ENCODE measurements around the gene KIF18B. TPM values are rescaled to one million over a fixed set of nuclear protein-coding genes. Genes with fewer than 3 reads are reported as not detected.

Gene KIF18B
- total and polyA plus RNA-seq, 2 donors (not counting 1 experiment from before 2014, with no cell fraction given): 0.44 to 0.48 TPM

DNA sequence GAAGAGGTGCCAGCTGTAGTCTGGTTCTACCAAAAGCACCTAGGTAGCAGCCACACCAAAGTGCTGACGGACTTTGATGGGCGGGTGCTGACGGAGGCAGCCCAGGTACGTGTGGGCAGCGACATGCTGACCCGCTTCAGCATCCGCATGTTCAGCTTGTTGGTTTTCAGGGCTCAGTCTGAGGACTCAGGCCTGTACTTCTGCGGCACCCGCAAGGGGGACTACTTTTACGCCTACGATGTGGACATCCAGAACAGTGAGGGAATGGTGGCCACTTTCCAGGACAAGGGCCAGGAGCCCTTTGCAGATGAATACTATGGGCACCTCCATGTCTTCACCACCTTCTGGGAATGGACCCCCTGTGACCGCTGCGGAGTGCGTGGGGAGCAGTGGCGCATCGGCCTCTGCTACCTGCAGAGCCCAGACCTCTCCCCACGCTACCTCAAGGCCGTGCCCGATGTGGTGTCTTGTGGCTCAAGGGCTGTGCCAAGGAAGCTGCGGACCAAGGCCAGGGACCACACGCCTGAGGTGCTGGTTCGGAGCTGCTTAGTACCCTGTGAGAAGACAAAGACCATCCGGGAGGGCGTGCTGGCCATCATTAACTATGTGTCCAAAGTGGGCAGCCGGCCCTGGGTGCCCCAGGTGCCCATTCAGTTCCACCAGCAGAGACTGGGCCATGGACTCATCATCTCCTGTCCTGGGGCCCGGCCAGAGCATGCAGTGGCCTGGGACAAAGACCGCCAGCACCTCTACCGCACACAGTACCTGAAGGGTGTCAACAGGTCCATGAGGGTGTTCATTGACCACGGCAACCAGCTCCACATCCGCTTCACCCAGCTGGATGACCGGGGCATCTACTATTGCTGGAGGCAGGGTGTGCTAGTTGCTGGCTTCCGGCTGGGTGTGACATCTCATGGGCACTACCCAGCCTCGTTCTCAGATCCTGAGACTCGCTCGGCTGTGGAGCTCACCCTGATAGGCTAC, 43.3 kb downstream of the KIF18B start:
- CTCF ChIA-PET: no interaction called here
- POLR2A ChIA-PET: no interaction called here
- Histone ChIP-seq H3K27me3 (replicated peaks in 1 of 4; ENCODE audit: control extremely low read depth in 1 of 4, control insufficient read depth in 3 of 4, insufficient read depth in 4 of 4, low read length in 3 of 4) (peaks cover 0 to 3% (median 0%) of the 10 kb centered on the region in 4 experiments), H3K9me3 (ENCODE audit: control extremely low read depth in 1 of 3, control insufficient read depth in 2 of 3, insufficient read depth in 1 of 3, low read length in 2 of 3) (no peaks in the 10 kb centered on the region), H3K9ac (ENCODE audit: low read length) (no peak overlapping the region), H3K79me2 (ENCODE audit: control insufficient read depth, insufficient read depth, low read length) (no peaks in the 10 kb centered on the region), H3K4me1 (ENCODE audit: control insufficient read depth in 2 of 2, insufficient read depth in 2 of 2, low read length in 2 of 2) (peaks cover 7 to 9% of the 10 kb centered on the region in 2 donors), H3K4me2 (replicated peaks; ENCODE audit: low read depth, low read length, poor library complexity, severe bottlenecking) (no peak overlapping the region), H3K4me3 (ENCODE audit: control extremely low read depth in 1 of 5, extremely low read depth in 1 of 5, insufficient read depth in 1 of 5, low read depth in 2 of 5, low read length in 4 of 5) (no peak overlapping the region), H4K20me1 (ENCODE audit: control insufficient read depth, insufficient read depth, low read length, poor library complexity, severe bottlenecking) (no peaks in the 10 kb centered on the region), H2AFZ (ENCODE audit: insufficient read depth, low read depth, low read length, poor library complexity, severe bottlenecking) (no peak overlapping the region), H3K27ac (ENCODE audit: low read length in 2 of 2) (no peak overlapping the region), H3K36me3 (replicated peaks in 1 of 2; ENCODE audit: control extremely low read depth in 1 of 2, control insufficient read depth in 1 of 2, extremely low read depth in 1 of 2, insufficient read depth in 2 of 2, low read length in 1 of 2) (no peaks in the 10 kb centered on the region)
- peaks cover 15% of the 10 kb centered on the region for H3K27me3 Mint-ChIP-seq
- peaks cover 10% of the 10 kb centered on the region for H3K4me1 Mint-ChIP-seq
- ATAC-seq (ENCODE audit: low read depth): no peak
- WGBS (ENCODE audit: insufficient coverage): 96% methylated on average over 32 of the region's 35 CpGs
- intact Hi-C loops (cut with micrococcal nuclease): no loop called here
- no peak overlapping the region for H3K27ac Mint-ChIP-seq
- DNase-seq: no peak
- no peak for TF ChIP-seq EZH2 (IDR thresholded peaks at IDR 0.05; ENCODE audit: borderline replicate concordance, insufficient read depth, low read depth, low read length, poor library complexity, severe bottlenecking)
- TF ChIP-seq, protein P1, sequence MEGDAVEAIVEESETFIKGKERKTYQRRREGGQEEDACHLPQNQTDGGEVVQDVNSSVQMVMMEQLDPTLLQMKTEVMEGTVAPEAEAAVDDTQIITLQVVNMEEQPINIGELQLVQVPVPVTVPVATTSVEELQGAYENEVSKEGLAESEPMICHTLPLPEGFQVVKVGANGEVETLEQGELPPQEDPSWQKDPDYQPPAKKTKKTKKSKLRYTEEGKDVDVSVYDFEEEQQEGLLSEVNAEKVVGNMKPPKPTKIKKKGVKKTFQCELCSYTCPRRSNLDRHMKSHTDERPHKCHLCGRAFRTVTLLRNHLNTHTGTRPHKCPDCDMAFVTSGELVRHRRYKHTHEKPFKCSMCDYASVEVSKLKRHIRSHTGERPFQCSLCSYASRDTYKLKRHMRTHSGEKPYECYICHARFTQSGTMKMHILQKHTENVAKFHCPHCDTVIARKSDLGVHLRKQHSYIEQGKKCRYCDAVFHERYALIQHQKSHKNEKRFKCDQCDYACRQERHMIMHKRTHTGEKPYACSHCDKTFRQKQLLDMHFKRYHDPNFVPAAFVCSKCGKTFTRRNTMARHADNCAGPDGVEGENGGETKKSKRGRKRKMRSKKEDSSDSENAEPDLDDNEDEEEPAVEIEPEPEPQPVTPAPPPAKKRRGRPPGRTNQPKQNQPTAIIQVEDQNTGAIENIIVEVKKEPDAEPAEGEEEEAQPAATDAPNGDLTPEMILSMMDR (IDR thresholded peaks at IDR 0.05): no peak
- H3K4me3 Mint-ChIP-seq: no peak overlapping the region
- H3K9me3 Mint-ChIP-seq (ENCODE audit: insufficient read depth): no peaks in the 10 kb centered on the region
